AG08396 (cell line): ENCODE measurements around the gene PIP4K2B.
"Not testable (repeated sequence)": the region's sequence is repeated elsewhere in the genome, so short reads cannot be mapped to it uniquely, and the experiment has no call there.

Source experiments
- DNase-seq: peaks from one replicate; pipeline ENCODE4 v3.0.0; 2012; ENCODE audit warnings: low spot score, mixed read lengths

Gene PIP4K2B

DNA sequence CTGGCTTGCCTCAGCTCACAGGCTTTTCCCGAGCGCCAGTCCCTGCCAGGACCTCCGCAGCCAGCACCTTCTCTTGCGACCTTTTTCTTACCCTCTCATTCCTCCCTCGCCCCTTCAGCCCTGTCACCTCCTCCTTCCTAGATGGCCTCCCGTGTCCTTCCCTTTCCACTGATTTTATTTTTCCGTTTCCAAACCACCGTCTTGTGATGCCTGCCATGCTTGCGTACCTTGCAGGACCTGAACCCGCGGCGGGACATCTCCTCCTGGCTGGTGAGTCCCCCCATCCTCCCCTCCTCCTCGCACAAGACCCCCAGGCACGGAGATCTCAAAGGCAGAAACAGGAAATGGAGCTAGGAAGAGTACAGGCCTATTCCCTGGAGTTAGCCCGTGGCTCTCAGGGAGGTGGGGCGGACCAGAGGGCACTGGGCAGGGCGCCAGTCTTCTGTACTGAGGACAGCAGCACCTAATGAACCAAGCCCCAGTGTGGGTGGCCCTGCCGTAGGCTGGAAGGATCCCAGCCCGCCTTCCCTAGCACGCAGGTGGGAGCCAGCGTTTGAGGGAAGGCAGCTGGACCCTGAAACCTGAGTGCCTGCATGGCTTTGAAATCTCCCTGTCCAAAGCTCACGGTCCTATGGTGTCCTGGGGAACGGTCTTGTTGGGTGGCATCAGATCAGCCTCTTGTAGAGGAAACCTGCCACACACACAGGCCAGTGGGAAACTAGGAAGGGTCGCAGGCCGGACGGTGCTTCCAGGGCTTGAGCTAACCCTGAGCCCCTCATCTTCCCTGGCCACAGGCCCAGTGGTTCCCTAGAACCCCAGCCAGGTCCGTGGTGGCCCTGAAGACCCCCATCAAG is 68.6 kb downstream of the PIP4K2B start:
- peak; percentile 72 for DNase-seq

DNA sequence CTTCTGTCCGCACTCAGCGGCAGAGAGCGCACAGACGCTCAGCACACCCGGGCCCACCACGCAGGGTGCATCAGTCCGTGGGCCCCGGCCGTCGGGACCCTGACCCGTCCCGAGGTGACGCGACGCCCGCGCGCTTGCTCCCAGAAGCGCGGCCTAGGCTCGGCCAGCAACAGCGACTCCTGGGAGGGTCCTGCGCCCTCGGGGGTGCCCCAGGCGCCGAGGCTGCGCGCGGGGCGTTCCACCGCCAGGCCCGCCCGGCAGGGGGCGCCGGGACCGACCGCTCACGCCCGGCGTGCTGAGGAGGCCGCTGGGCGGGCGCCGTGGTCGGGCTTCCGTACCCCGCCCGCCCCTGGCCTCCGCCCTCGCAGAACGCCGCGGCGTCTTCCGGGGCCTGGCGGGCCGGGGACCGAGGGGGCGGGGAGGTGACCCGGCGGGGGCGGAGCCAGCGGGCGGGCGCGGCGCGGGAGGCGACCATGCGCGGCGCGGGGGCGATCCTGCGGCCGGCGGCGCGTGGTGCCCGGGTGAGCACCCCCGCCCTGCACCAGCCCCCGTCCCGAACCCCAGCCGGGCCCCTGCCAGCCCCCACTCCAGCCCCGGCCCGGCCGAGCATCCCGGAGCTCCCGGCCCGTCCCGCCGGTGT is 69.3 kb downstream of the PIP4K2B start, which contains the start of gene CISD3:
TSS of gene CISD3 (plus strand) at position 456 of the 640 bp plus-strand sequence. CDS start at position 474, 18 bp downstream.
- peak; percentile 97 for DNase-seq

GRCh38 chr17:38729368-38729885 is 69.9 kb downstream of the PIP4K2B start:
- no peak for DNase-seq

GRCh38 chr17:38728290-38728831 is 71.0 kb downstream of the PIP4K2B start:
- no peak for DNase-seq

GRCh38 chr17:38727736-38728135 is 71.6 kb downstream of the PIP4K2B start:
- DNase-seq = no peak

DNA sequence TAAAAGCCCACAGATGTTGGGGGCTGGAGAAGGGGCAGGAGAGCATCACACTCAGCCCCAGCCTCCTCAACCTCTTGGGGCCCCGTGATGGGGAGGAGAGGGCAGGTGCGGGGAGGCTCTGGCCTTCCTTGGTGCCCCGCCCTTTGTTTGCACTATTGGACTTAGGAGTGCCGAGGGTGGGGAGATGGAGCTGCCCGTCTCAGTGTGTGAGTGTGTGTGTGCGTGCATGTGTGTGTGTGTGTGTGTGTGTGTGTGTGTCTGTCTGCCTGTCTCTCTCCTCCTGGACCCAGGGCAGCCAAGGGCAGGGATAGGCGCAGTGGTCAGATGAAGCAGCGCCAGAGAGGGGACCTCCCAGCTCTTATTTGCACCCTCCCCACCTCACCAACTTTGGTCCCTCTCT is 73.2 kb downstream of the PIP4K2B start:
- not testable (repeated sequence) for DNase-seq

GRCh38 chr17:38725066-38725465 is 74.3 kb downstream of the PIP4K2B start:
- DNase-seq = no peak

DNA sequence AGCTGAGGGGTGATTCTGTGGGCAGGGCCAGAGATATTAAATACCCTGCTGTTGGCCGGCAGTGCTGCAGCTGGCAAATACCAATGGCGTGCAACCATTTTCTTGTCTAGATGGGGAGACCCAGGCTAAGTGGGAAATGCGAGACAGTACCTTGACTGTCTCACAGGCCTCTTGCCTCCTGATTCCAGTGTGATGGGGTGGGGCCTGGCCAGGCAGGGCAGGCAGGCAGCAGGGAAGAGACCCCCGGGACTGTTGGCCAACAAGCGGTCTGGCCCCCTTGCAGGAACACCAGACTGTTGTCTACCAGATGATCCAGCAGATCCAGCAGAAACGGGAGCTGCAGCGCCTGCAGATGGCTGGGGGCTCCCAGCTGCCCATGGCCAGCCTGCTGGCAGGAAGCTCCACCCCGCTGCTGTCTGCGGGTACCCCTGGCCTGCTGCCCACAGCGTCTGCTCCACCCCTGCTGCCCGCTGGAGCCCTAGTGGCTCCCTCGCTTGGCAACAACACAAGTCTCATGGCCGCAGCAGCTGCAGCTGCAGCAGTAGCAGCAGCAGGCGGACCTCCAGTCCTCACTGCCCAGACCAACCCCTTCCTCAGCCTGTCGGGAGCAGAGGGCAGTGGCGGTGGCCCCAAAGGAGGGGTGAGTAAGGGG is 74.9 kb downstream of the PIP4K2B start:
- no peak for DNase-seq

GRCh38 chr17:38721802-38722201 is 77.6 kb downstream of the PIP4K2B start:
- DNase-seq = no peak

DNA sequence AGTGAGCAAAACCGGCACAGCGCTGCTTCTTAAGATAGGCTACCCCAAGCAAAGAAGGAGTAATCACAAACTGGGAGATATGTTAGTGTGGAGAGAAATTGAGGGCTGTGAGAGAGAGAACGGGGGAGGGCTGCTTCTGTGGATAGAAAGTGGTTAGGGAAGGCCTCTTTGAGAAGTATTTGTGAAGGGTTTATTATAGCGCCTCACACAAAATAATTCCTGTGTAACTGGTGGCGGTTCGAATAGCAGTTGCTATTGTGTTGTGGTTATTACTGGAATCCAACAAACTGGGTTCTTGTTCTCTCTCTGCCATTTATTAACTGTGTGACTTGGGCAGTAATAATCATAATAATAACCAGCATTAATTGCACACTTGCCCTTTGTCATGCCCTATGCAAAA is 78.4 kb downstream of the PIP4K2B start:
- DNase-seq = no peak

DNA sequence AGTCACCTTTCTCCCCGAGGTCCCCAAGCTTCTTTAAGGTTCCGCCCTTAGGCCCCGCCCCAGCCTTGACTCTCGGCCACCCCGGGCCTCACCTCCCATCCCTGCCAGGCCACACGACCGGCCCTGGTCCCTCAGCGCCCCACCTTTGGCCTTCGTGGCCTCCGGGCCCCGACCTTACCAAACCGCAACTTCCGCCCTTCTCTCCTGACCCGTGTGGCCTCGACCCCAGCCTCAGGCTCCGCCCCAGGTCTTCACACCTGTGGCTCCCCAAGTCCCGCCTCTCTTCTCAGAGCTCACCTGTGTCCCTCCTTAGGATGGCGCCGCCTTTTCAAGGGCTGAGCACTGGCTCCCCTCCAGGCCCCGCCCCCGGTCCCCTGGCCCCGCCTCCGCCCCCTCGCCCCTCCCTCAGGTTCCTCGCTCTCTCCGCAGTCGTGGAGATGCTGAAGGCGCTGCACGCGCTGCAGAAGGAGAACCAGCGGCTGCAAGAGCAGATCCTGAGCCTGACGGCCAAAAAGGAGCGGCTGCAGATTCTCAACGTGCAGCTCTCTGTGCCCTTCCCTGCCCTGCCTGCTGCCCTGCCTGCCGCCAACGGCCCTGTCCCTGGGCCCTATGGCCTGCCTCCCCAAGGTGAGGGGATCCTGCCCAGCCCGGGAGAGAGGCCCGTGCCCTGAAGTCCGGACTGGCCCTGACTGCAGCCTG is 79.3 kb downstream of the PIP4K2B start:
- DNase-seq = no peak

DNA sequence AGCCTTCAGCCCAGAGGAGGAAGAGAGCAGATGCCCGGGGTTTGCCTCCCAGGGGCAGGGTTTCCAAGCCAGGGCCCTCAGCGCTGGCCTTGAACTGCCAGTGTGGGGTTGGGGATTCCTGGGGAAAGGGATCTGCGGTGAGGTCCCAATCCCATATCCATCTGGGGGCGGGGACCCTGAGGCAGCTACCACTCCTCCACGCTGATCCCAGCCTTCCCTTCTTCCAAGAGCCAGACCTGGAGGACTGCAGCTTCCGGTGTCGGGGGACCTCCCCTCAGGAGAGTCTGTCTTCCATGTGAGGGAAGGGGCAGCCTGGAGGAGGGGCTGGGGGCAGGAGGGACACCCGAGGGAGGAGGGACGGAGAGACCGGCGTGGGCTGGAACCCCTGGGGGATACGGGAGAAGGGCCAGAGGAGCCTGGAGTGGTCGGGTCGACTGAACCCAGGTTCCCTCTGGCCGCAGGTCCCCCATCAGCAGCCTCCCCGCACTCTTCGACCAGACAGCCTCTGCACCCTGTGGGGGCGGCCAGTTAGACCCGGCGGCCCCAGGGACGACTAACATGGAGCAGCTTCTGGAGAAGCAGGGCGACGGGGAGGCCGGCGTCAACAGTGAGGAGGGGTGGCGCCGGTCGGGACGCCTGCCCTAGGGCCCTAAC is 79.9 kb downstream of the PIP4K2B start:
- no peak for DNase-seq

DNA sequence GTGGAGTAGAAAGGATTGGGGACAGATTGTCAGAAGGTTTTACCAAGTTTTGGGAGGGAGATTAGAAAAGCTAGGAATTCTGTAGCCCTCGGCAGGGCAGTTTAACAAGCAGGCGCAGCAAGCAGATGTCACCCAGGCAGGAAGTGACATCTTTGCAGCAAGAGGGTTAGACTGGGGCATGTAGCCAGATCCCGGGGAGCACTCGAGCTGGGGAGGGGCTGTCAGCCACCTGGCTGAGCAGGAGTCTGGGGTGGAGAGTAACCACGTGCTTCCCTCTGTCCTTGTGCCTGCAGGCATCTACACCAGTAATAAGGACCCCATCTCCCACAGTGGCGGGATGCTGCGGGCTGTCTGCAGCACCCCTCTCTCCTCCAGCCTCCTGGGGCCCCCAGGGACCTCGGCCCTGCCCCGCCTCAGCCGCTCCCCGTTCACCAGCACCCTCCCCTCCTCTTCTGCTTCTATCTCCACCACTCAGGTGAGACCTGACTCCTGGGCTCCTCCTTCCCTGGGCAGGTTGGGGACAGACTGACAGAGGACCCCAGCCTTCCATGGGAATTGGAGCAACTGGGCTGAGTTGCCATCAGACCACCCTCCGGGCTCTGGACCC is 82.1 kb downstream of the PIP4K2B start:
- DNase-seq = no peak

- no peak for DNase-seq
Measured at GRCh38 chr17:38716368-38717005, 82.9 kb downstream of the PIP4K2B start.
